ENCODE data around the gene ADGRG1.
A peak's percentile ranks its signal among the peaks of the same experiment; 100 is the strongest.

ADGRG1 gene

GRCh38 chr16:57646388-57647039, 18.1 kb downstream of the ADGRG1 start:
- Histone ChIP-seq H2AFZ (ENCODE audit: low read depth, low read length) (no peak overlapping the region), H3K9ac (ENCODE audit: low read depth, low read length) (no peak overlapping the region), H3K4me3 (ENCODE audit: low read depth in 1 of 2, low read length in 2 of 2) (no peak overlapping the region), H3K36me3 (ENCODE audit: insufficient read depth, low read length) (no peaks in the 10 kb centered on the region), H3K9me3 (ENCODE audit: insufficient read depth, low read length, severe bottlenecking) (no peaks in the 10 kb centered on the region), H4K20me1 (ENCODE audit: insufficient read depth, low read length) (no peaks in the 10 kb centered on the region), H3K27me3 (ENCODE audit: insufficient read depth, low read length, poor library complexity) (no peaks in the 10 kb centered on the region), H3K4me2 (ENCODE audit: insufficient read depth, low read length) (no peak overlapping the region), H3K27ac (ENCODE audit: low read length) (peak overlapping the region; percentile 37), H3K79me2 (ENCODE audit: insufficient read depth, low read length) (no peaks in the 10 kb centered on the region), H3K4me1 (ENCODE audit: insufficient read depth, low read length) (peaks cover 59% of the 10 kb centered on the region)
- TF ChIP-seq CTCF (IDR thresholded peaks at IDR 0.05; ENCODE audit: borderline replicate concordance, extremely low read depth, low read length, poor library complexity, severe bottlenecking): no peak
- TF ChIP-seq EZH2 (IDR thresholded peaks at IDR 0.05; ENCODE audit: borderline replicate concordance, low read depth, low read length, severe bottlenecking): no peak
- ATAC-seq (ENCODE audit: insufficient read depth, low read depth) (no peak), DNase-seq (peak; percentile 50)

GRCh38 chr16:57647136-57647875, 18.9 kb downstream of the ADGRG1 start:
- H4K20me1 ChIP-seq (ENCODE audit: insufficient read depth, low read length): no peaks in the 10 kb centered on the region
- H2AFZ ChIP-seq (ENCODE audit: low read depth, low read length): no peak overlapping the region
- TF ChIP-seq EZH2 (IDR thresholded peaks at IDR 0.05; ENCODE audit: borderline replicate concordance, low read depth, low read length, severe bottlenecking): no peak
- TF ChIP-seq CTCF (IDR thresholded peaks at IDR 0.05; ENCODE audit: borderline replicate concordance, extremely low read depth, low read length, poor library complexity, severe bottlenecking): no peak
- H3K36me3 ChIP-seq (ENCODE audit: insufficient read depth, low read length): no peaks in the 10 kb centered on the region
- ATAC-seq (ENCODE audit: insufficient read depth, low read depth) (no peak), DNase-seq (peak; percentile 32)
- H3K27ac ChIP-seq (ENCODE audit: low read length): peak overlapping the region; percentile 55
- H3K4me1 ChIP-seq (ENCODE audit: insufficient read depth, low read length): peaks cover 59% of the 10 kb centered on the region
- no peaks in the 10 kb centered on the region for H3K9me3 ChIP-seq (ENCODE audit: insufficient read depth, low read length, severe bottlenecking)
- H3K27me3 ChIP-seq (ENCODE audit: insufficient read depth, low read length, poor library complexity): no peaks in the 10 kb centered on the region
- H3K9ac ChIP-seq (ENCODE audit: low read depth, low read length): no peak overlapping the region
- no peak overlapping the region for H3K4me3 ChIP-seq (ENCODE audit: low read depth in 1 of 2, low read length in 2 of 2)
- H3K4me2 ChIP-seq (ENCODE audit: insufficient read depth, low read length): no peak overlapping the region
- H3K79me2 ChIP-seq (ENCODE audit: insufficient read depth, low read length): no peaks in the 10 kb centered on the region

- H3K36me3 ChIP-seq (ENCODE audit: insufficient read depth, low read length): no peaks in the 10 kb centered on the region
- DNase-seq (no peak), ATAC-seq (ENCODE audit: insufficient read depth, low read depth) (no peak)
- H3K4me2 ChIP-seq (ENCODE audit: insufficient read depth, low read length): no peak overlapping the region
- no peak overlapping the region for H3K4me3 ChIP-seq (ENCODE audit: low read depth in 1 of 2, low read length in 2 of 2)
- H3K4me1 ChIP-seq (ENCODE audit: insufficient read depth, low read length): peaks cover 51% of the 10 kb centered on the region
- H3K79me2 ChIP-seq (ENCODE audit: insufficient read depth, low read length): no peaks in the 10 kb centered on the region
- no peak for TF ChIP-seq EZH2 (IDR thresholded peaks at IDR 0.05; ENCODE audit: borderline replicate concordance, low read depth, low read length, severe bottlenecking)
- no peak for TF ChIP-seq CTCF (IDR thresholded peaks at IDR 0.05; ENCODE audit: borderline replicate concordance, extremely low read depth, low read length, poor library complexity, severe bottlenecking)
- H3K9ac ChIP-seq (ENCODE audit: low read depth, low read length): no peak overlapping the region
- peak overlapping the region; percentile 55 for H3K27ac ChIP-seq (ENCODE audit: low read length)
- no peaks in the 10 kb centered on the region for H4K20me1 ChIP-seq (ENCODE audit: insufficient read depth, low read length)
- no peak overlapping the region for H2AFZ ChIP-seq (ENCODE audit: low read depth, low read length)
- no peaks in the 10 kb centered on the region for H3K9me3 ChIP-seq (ENCODE audit: insufficient read depth, low read length, severe bottlenecking)
- no peaks in the 10 kb centered on the region for H3K27me3 ChIP-seq (ENCODE audit: insufficient read depth, low read length, poor library complexity)
Measured at GRCh38 chr16:57648125-57648524, 19.7 kb downstream of the ADGRG1 start.

All from DND-41 (cell line).